Upper lobe of left lung (tissue), 4 donors: ENCODE data around the gene ZMYND12.

ENCODE experiments used
- POLR2AphosphoS5 ChIP-seq, 2 donors: sonication (generic); formaldehyde crosslinking; IDR thresholded peaks; one replicate each; pipeline ENCODE4 v1.5.1; 2017; ENCODE audit warnings: antibody characterized with exemption in 2 of 2
- TF ChIP-seq, protein P1 (sequence below), 6 experiments: fragments of 450-650 bp in 4 of 6; fragments of 200-600 bp in 2 of 6; sonication (generic) in 2 of 6; IDR thresholded peaks; one replicate each; pipeline ENCODE4 v1.5.1; 2016 to 2019; ENCODE audit warnings: antibody characterized with exemption in 6 of 6

DNA sequence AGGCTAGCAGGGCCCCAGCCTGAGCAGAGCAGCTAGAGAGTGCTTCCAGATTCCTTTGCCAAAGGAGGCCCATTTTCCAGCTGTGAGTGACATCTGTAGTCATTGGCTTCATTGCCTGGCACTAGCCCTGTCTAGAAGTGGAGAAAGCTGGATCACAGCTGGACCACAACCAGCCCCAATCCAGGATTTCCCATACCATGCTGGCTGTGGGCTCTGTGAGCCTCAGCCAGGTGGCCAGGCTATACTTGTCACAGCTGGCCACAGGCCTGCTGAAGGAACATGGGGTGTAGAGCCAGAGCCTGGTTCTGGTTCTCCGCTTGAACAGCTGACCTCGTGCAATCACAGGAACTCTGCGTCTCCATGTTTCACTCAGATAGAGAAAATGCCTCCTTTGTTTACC lies 38.7 kb downstream of the ZMYND12 start:
- TF ChIP-seq POLR2AphosphoS5 (IDR thresholded peaks at IDR 0.05) = no peak
- TF ChIP-seq, protein P1, sequence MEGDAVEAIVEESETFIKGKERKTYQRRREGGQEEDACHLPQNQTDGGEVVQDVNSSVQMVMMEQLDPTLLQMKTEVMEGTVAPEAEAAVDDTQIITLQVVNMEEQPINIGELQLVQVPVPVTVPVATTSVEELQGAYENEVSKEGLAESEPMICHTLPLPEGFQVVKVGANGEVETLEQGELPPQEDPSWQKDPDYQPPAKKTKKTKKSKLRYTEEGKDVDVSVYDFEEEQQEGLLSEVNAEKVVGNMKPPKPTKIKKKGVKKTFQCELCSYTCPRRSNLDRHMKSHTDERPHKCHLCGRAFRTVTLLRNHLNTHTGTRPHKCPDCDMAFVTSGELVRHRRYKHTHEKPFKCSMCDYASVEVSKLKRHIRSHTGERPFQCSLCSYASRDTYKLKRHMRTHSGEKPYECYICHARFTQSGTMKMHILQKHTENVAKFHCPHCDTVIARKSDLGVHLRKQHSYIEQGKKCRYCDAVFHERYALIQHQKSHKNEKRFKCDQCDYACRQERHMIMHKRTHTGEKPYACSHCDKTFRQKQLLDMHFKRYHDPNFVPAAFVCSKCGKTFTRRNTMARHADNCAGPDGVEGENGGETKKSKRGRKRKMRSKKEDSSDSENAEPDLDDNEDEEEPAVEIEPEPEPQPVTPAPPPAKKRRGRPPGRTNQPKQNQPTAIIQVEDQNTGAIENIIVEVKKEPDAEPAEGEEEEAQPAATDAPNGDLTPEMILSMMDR (IDR thresholded peaks at IDR 0.05) = no peak
